ENCODE results near the gene CLEC9A.

GRCh38 chr12:10102322-10102721, 71.8 kb downstream of the CLEC9A start:
- TF ChIP-seq FOSL1 (IDR thresholded peaks at IDR 0.05; ENCODE audit: low read depth) (no peak), CTCF (IDR thresholded peaks at IDR 0.05 in 2 of 3, conservative IDR thresholded peaks at IDR 0.05 in 1 of 3; ENCODE audit: borderline replicate concordance in 1 of 3, insufficient read depth in 1 of 3, low read depth in 2 of 3, low read length in 2 of 3) (no peak), EGR1 (IDR thresholded peaks at IDR 0.05; ENCODE audit: low read depth) (no peak), EZH2 (IDR thresholded peaks at IDR 0.05) (no peak)
